COR-L47 (cell line): ENCODE measurements around the gene CDH15.
"Not testable (repeated sequence)": the region's sequence is repeated elsewhere in the genome, so short reads cannot be mapped to it uniquely, and the experiment has no call there.

Experiments
- DNase-seq: peaks from one replicate; lab custom pipeline; 2025; lab: John Stamatoyannopoulos, UW

The CDH15 gene

DNA sequence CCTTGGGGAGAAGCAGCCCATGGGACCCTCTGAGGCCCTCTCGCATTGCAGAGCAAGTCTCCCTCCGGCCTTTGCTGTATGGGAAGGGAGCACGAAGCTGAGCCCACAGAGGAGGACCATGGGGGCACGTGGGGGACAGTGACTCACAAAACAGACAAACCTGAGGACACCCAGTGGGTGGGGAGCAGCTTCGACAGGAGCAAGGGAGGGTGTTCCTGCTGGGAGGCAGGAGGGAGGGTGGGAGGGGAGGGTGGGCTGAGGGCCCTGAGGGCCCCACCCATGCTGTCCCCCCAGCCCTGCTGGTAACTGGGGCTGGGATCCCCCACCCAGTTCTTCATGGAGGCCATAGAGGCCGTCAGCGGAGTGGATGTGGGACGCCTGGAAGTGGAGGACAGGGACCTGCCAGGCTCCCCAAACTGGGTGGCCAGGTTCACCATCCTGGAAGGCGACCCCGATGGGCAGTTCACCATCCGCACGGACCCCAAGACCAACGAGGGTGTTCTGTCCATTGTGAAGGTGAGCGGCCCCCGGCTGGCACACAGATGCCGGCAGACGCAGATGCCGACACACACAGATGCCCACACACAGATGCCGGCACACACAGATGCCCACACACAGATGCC lies 16.3 kb downstream of the CDH15 start:
- DNase-seq: no peak

GRCh38 chr16:89188471-89189357 lies 17.2 kb downstream of the CDH15 start:
- DNase-seq: not testable (repeated sequence)

GRCh38 chr16:89189358-89190025 lies 17.9 kb downstream of the CDH15 start:
- DNase-seq: no peak

DNA sequence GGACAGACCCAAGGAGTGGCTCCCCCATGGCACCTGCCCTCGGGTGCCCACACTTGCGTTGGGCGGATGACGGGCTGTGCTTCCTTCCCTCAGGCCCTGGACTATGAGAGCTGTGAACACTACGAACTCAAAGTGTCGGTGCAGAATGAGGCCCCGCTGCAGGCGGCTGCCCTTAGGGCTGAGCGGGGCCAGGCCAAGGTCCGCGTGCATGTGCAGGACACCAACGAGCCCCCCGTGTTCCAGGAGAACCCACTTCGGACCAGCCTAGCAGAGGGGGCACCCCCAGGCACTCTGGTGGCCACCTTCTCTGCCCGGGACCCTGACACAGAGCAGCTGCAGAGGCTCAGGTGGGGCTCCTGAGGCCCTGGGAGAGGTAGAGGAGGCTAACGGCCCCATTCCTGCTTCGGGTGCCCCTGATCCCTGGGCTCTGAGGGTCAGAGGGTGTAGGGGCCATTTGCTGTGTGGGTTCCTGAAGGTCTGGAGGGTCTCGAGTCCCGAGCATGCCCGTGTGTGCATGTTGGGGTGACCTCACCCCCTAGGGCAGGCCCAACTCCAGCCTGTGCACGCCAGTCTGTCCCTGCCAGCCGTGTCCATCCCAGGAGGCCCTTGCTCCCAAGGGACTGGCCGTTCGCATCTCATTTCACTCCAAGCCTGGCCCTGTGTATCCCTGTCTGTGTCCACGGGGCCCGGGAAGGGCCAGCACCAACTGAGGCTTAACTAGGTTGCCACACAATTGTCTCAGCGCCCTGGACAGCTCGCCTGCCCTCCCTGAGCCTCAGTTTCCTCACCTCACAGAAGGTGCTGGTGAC lies 18.8 kb downstream of the CDH15 start:
- no peak for DNase-seq

DNA sequence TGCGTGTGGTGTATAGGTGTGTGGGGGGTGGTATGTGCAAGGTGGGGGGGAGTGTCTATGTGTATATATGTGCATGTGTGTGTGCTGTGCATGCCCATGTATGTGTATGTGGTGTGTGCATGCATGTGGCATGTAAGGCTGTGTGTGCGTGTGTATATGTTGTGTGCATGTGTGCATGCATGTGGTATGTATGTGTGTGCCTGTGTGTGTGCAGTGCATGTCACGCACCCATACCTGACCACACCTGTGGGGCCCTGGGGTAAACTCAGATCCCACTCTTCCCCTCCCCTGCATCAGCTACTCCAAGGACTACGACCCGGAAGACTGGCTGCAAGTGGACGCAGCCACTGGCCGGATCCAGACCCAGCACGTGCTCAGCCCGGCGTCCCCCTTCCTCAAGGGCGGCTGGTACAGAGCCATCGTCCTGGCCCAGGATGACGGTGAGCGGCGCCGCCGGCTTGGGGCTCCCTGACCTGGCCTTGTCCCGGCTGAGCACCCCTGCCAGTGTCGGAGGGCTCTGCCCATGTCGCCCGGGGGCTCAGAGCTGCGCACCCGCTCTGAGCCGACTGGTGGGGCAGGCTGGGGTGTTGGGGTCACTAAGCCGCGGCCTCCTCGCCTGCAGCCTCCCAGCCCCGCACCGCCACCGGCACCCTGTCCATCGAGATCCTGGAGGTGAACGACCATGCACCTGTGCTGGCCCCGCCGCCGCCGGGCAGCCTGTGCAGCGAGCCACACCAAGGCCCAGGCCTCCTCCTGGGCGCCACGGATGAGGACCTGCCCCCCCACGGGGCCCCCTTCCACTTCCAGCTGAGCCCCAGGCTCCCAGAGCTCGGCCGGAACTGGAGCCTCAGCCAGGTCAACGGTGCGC lies 19.7 kb downstream of the CDH15 start:
- DNase-seq: no peak

DNA sequence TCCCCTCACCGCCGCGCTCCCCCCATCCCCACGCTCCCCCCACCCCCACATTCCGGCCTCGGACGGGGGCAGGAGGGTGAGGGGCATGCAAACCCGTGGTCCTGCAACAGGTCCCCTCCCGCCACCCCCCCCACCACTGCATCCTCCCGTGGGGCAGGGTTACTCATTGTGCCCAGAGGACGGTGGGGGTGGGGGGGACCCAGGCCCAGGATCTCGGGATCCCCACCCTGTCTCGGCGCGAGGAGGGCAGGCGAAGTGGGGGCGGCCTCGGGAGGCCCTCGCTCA lies 20.3 kb downstream of the CDH15 start:
- DNase-seq: no peak

GRCh38 chr16:89192186-89192955 lies 20.8 kb downstream of the CDH15 start:
- DNase-seq: not testable (repeated sequence)

DNA sequence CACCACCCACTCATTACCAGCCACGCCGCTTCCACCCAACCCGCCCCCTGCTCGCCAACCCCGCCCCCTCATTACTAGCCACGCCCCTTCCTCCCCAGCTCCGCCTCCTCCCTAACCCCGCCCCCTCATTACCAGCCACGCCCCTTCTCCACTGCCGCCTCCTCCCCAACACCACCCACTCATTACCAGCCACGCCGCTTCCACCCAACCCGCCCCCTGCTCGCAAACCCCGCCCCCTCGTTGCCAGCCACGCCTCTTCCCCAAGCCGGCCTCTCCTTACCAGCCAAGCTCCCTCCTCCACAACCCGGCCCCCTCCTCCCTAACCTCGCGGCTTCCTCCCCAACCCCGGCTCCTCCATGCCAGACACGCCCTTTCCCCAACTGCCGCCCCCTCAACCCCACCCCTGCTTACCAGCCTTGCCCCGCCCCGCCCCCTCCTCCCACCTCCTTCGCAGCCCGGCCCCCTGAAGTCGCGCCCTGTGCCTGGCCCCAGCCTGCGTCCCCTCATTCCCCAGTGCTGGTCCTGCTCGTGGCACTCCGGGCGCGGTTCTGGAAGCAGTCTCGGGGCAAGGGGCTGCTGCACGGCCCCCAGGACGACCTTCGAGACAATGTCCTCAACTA lies 21.5 kb downstream of the CDH15 start:
- DNase-seq: no peak

DNA sequence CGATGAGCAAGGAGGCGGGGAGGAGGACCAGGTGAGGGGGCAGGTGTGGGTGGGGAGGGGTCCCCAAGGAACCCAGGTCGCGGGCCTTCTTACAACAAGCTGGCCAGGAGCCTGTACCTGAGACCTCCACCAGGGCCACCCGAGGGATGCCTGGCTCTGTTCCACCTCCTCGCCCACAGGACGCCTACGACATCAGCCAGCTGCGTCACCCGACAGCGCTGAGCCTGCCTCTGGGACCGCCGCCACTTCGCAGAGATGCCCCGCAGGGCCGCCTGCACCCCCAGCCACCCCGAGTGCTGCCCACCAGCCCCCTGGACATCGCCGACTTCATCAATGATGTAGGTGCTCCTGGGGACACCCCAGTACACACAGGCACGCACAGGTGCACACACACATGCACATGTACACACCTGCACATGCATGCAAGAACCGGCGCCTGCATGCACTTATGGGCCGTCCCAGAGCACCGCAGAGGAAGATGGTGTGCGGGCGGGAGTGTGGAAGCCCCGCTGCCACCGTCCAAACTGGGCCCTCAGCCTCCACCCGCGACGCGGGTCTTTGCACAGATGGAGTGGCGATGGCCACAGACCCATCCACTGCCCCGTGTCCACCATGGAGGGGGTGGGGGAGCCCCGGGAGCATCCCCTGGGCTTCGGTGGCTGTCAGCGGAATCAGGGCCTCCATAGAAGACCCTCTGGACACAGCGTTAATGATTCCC lies 22.2 kb downstream of the CDH15 start:
- DNase-seq: no peak

DNA sequence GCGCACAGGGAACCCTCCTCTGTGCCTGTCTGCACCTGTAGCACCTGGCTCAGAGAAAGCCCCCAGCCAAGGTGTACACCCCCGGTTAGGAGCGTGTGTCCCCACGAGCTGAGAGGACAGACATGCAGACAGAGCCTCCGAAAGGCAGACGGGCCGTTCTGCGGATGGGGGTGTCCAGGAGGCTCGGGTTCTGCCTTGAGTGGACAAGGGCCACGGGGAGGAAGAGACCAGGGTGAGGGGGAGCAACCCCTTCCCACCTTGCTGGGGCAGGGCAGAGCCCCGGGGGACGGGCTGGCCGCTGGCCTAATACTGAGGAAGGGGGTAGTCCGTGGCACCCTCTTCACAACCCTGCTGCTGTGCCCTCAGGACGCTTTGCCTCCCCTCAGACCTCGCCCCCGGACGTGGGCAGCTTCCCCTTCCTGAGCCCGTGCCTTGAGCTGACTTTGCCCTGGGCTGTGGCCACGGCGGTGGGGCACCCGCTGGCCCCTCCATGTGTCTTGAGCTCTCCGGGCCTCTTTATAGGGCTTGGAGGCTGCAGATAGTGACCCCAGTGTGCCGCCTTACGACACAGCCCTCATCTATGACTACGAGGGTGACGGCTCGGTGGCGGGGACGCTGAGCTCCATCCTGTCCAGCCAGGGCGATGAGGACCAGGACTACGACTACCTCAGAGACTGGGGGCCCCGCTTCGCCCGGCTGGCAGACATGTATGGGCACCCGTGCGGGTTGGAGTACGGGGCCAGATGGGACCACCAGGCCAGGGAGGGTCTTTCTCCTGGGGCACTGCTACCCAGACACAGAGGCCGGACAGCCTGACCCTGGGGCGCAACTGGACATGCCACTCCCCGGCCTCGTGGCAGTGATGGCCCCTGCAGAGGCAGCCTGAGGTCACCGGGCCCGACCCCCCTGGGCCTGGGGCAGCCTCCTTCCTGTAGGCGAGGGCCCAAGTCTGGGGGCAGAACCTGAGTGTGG lies 23.1 kb downstream of the CDH15 start:
- no peak for DNase-seq

DNA sequence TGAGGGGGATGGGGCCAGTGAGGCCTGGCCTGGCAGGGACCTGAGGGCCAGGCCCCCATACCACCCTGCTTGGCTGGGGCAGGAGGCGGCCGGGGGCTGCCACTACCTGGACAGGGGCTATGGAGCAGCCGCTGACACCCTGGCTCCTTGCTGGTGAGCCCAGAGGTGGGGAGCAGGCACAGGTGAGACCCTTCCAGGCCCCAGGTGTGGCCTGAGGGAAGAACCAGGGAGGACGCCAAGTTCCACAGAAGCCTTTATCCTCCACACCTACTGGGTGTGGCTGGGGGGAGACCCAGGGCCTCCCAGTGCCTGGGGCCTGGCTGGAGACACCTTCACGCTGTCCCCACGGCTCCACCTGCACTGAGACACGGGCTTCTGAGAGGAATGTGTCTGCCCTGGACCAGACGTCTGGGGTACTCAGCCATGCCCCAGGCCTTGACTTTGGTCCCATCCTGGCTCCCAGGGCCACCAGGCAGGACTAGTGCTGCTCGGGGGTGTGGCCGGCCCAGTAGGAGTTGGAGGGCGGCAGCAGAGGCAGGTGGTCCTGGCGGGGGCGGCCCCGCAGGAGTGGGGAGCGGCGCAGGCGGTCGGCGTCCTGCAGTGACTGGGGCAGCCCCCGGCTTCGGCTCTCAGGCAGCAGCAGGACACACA lies 24.1 kb downstream of the CDH15 start:
- no peak for DNase-seq

DNA sequence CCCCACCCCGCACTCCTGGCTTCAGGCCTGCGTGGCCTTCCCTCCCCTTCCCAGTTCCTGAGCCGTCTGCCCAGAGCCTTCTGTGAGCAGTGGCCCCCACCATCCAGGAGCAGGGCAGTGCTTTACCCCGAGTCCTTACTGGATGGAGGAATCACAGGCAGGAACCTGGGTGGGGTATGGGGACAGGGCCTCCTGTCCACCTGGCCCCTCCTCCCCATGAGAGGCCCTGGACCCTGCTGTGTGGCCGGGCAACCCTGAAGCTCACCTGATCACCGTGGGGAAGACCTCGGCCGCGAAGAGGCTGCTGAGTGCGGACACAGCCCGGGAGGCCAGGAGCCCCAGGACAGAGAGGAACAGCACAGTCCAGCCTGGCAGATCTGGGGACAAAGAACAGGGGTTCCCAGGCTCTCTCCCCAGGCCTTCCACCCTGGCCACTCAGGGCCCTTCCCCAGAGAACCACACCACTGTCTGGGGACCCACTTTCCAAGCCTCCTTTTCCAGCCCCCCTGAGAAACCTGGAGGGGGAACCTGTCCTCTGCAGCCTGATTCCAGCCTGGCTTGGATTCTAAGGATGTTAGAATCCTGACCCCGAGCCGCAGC lies 25.6 kb downstream of the CDH15 start:
- DNase-seq: no peak

DNA sequence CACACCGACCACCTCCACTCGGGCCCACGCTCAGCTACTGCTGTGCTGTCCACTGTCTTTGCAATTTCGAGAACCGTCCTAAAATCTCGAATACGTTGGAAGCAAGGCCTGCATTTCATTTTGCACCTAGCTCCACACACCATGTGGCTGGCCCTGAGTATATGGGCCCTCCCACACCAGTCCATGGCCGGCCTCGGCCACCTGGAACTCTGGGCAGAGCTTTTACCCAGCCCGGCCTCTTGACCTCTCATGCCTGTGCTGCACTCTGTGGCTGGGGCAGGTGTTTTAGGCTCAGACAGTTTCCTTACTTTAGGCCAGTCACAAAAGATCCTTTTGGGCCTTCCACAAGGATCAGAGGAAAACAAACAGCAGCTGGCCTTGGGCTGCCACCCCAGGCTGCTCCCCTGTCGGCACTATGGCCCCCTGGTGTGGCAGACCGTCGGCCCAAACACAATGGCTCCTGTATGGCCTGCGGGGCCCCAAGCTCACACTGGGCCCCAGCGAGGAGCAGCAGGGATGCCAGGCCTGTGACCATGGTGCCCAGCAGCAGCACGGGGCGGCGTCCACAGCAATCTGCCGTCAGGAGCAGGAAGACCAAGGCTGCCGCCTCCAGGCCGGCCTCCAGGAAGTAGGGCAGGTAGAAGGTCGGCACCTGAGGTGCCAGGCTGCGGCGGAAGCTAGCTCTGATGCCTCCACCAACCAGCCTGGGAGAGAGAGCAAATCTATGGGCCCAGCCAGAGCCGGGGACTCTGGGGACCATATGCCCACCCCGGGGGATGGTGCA lies 26.3 kb downstream of the CDH15 start:
- no peak for DNase-seq

DNA sequence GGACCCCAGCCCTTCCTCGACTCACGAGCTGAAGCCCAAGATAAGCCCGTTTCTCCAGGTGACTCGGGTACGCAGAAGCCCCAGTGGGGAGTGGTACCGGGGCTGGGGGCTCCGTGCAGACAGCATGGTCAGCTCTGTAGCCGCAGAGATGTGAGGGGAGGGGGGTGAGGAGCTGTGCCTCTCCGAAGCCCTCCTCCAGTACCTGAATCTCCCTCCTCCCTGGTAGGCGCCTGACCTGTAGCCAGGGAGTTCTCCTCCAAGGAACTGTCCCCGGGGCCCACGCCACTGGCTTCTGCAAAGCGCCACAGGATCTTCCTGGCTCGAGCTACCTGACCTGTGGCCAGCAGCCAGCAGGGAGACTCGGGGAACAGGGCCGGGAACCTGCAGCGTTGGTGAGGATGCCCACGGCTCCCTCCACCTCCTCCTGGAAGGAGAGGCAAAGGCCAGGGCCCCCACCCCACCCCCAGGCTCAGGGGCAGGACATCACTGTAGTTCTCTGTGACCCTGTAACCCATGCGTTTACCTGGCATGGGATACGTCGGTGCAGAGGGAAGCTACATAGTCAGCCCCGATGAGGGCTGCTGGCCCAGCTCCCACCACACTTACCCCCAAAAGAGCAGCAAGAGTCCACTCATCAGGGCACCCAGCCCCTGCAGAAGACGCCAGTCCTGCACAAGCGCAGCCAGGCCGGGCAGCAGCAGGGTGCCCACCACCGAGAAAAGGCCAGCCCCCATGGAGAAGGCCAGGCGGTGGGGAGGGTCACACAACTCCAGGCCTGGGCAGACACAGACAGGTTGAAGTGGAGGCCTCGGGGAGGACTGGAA lies 27.1 kb downstream of the CDH15 start:
- DNase-seq: no peak

- DNase-seq: no peak
Observed at GRCh38 chr16:89199241-89200123, 27.9 kb downstream of the CDH15 start.
